22Rv1 (cell line): ENCODE results near the gene CFAP99.

Experiments
- ZFX ChIP-seq: fragments of 450-650 bp; IDR thresholded peaks from 2 replicates; pipeline ENCODE4 v1.6.1; 2017; ENCODE audit warnings: antibody characterized with exemption, borderline replicate concordance
- TF ChIP-seq, protein P1 (sequence below): fragments of 450-650 bp; IDR thresholded peaks from 2 replicates; pipeline ENCODE4 v1.5.1; 2017; ENCODE audit warnings: mild to moderate bottlenecking

- TF ChIP-seq, protein P1, sequence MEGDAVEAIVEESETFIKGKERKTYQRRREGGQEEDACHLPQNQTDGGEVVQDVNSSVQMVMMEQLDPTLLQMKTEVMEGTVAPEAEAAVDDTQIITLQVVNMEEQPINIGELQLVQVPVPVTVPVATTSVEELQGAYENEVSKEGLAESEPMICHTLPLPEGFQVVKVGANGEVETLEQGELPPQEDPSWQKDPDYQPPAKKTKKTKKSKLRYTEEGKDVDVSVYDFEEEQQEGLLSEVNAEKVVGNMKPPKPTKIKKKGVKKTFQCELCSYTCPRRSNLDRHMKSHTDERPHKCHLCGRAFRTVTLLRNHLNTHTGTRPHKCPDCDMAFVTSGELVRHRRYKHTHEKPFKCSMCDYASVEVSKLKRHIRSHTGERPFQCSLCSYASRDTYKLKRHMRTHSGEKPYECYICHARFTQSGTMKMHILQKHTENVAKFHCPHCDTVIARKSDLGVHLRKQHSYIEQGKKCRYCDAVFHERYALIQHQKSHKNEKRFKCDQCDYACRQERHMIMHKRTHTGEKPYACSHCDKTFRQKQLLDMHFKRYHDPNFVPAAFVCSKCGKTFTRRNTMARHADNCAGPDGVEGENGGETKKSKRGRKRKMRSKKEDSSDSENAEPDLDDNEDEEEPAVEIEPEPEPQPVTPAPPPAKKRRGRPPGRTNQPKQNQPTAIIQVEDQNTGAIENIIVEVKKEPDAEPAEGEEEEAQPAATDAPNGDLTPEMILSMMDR = no peak
- TF ChIP-seq ZFX = no peak
These were observed 48.0 kb upstream of the CFAP99 start for GRCh38 chr4:2370597-2371320.
